ENCODE data around the gene SLC37A1.

The SLC37A1 gene

GRCh38 chr21:42496120-42496838 lies 17.4 kb upstream of the SLC37A1 start, which contains the start of gene RSPH1:
Gene RSPH1, minus strand, starts transcription at chr21:42496224. Its CDS starts 38 bp downstream, at chr21:42496186.
- Histone ChIP-seq H3K27ac (peak within 1 kb of the TSS; percentile 97), H3K4me2 (ENCODE audit: low read length) (peak within 1 kb of the TSS; percentile 97), H3K9ac (peak within 1 kb of the TSS; percentile 76), H3K9me3 (ENCODE audit: control insufficient read depth, low read length) (no peaks in the 10 kb centered on the region), H3K27me3 (ENCODE audit: control insufficient read depth, insufficient read depth, low read length) (no peaks in the 10 kb centered on the region), H3K79me2 (no peaks in the 10 kb centered on the region), H3K4me3 (ENCODE audit: low read depth, low read length) (peak within 1 kb of the TSS; percentile 97), H3K4me1 (no peaks in the 10 kb centered on the region), H3K36me3 (ENCODE audit: control insufficient read depth, insufficient read depth, low read length) (no peaks in the 10 kb centered on the region), H2AFZ (peak within 1 kb of the TSS; percentile 96)
- TF ChIP-seq CTCF (IDR thresholded peaks at IDR 0.05): no peak

DNA sequence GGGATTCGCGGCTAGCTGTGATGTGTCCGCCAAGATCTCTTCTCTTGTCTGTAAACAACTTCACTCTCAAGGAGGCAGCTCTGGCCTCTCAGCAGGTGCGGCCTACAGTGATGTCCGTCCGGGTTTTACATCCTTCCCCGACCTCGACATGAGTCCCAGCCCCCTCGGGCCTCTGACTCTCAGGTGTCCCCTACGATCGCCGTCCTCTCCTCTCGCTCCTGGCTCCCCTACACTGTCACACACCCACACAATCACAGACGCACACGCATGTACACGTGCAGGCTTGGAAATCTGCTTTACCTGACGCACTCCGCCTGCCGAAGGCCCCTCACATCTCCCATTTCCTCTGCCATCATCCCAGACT lies 16.8 kb upstream of the SLC37A1 start:
- no peak for TF ChIP-seq CTCF (IDR thresholded peaks at IDR 0.05)
- Histone ChIP-seq H3K27me3 (ENCODE audit: control insufficient read depth, insufficient read depth, low read length) (no peaks in the 10 kb centered on the region), H3K27ac (peak overlapping the region; percentile 97), H3K36me3 (ENCODE audit: control insufficient read depth, insufficient read depth, low read length) (no peaks in the 10 kb centered on the region), H3K9me3 (ENCODE audit: control insufficient read depth, low read length) (no peaks in the 10 kb centered on the region), H3K4me1 (no peaks in the 10 kb centered on the region), H3K4me3 (ENCODE audit: low read depth, low read length) (peak overlapping the region; percentile 97), H3K9ac (peak overlapping the region; percentile 76), H3K79me2 (no peaks in the 10 kb centered on the region), H2AFZ (peak overlapping the region; percentile 96), H3K4me2 (ENCODE audit: low read length) (peak overlapping the region; percentile 97)

DNA sequence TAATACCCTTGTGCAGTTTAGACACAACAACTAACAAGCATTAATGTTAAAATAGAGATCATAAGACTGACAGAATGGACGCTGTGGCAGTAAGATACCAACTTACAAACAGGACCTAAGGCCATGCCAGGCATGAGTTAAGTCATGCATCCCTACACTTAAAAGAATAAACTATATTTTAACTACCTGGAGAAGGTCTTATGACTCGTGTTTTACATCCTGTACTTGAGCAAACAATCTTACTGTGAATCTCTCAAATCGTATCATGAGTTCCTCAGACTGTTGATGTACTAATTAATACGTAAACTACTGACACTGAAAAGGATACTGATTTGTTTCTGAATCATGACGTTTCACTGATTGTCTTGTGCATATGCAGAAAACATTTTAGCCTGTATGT lies 15.6 kb upstream of the SLC37A1 start:
- TF ChIP-seq CTCF (IDR thresholded peaks at IDR 0.05): no peak
- H3K27me3 ChIP-seq (ENCODE audit: control insufficient read depth, insufficient read depth, low read length): no peaks in the 10 kb centered on the region

GRCh38 chr21:42499444-42500112 lies 14.1 kb upstream of the SLC37A1 start:
- H3K36me3 ChIP-seq (ENCODE audit: control insufficient read depth, insufficient read depth, low read length): no peaks in the 10 kb centered on the region
- H3K9ac ChIP-seq: no peak overlapping the region
- no peak overlapping the region for H3K27ac ChIP-seq
- no peak overlapping the region for H3K4me3 ChIP-seq (ENCODE audit: low read depth, low read length)
- TF ChIP-seq CTCF (IDR thresholded peaks at IDR 0.05): no peak
- H3K4me2 ChIP-seq (ENCODE audit: low read length): no peak overlapping the region
- no peaks in the 10 kb centered on the region for H3K9me3 ChIP-seq (ENCODE audit: control insufficient read depth, low read length)
- no peak overlapping the region for H2AFZ ChIP-seq
- no peaks in the 10 kb centered on the region for H3K27me3 ChIP-seq (ENCODE audit: control insufficient read depth, insufficient read depth, low read length)
- H3K79me2 ChIP-seq: no peaks in the 10 kb centered on the region
- H3K4me1 ChIP-seq: no peaks in the 10 kb centered on the region

More for the DNA sequence above, 15.6 kb upstream of the SLC37A1 start:
- Histone ChIP-seq H3K27ac (no peak overlapping the region), H2AFZ (no peak overlapping the region), H3K4me3 (ENCODE audit: low read depth, low read length) (no peak overlapping the region), H3K4me1 (no peaks in the 10 kb centered on the region), H3K9ac (no peak overlapping the region), H3K9me3 (ENCODE audit: control insufficient read depth, low read length) (no peaks in the 10 kb centered on the region), H3K79me2 (no peaks in the 10 kb centered on the region), H3K4me2 (ENCODE audit: low read length) (no peak overlapping the region), H3K36me3 (ENCODE audit: control insufficient read depth, insufficient read depth, low read length) (no peaks in the 10 kb centered on the region)
